ENCODE measurements around the gene MKI67. TPM values are rescaled to one million over a fixed set of nuclear protein-coding genes. Genes with fewer than 3 reads are reported as not detected.
A peak's percentile ranks its signal among the peaks of the same experiment; 100 is the strongest.

Gene MKI67
- total RNA-seq, 3 donors from 2014 or later, result 5.4 to 5.7 (median 5.4) TPM

DNA sequence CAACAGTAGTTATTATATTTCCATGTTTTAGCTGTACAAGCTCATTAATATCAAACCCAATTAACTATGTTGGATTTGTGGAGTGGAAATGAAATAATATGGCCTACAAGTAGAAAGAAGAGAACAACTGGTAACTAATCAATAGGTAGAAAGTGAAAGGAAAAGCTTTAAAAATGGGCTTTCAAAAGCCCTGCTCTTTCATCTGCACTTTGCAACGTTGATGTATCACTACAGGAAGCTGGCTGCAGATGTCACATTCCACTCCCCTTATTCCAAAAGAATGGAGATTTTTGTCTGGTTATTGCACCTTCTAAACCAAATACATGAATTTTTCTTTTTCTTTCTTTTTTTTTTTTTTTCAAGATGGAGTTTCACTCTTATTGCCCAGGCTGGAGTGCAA is 11.7 kb upstream of the MKI67 start:
- H3K27me3 Mint-ChIP-seq (ENCODE audit: low read depth), result no peaks in the 10 kb centered on the region
- no peak for DNase-seq
- no peaks in the 10 kb centered on the region for H3K36me3 Mint-ChIP-seq (ENCODE audit: insufficient read depth)
- no peaks in the 10 kb centered on the region for H3K9me3 Mint-ChIP-seq
- H3K4me1 Mint-ChIP-seq (ENCODE audit: low read depth), result no peaks in the 10 kb centered on the region
- H3K4me3 Mint-ChIP-seq, result no peak overlapping the region
- no peak for ATAC-seq

DNA sequence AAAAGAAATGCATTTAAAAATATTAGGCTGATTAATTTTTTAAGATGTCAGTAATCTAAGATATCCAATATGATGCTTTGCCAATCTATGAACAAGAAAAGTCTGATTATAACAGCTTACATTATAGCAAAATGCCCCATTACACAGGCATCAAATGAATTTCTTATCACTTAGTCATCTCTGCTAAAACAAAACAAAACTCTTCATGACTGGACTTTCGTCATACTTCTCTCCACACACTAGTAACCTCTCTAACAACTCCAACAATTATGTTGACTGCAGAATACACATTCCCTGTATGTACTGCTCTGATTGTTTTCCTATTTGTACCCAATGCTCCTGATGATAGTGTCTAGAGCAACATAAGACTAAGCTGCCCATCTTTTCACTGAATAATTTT is 3.8 kb upstream of the MKI67 start:
- Mint-ChIP-seq H3K4me3 (no peak overlapping the region), H3K4me1 (ENCODE audit: low read depth) (peaks cover 11% of the 10 kb centered on the region), H3K9me3 (no peaks in the 10 kb centered on the region), H3K36me3 (ENCODE audit: insufficient read depth) (no peaks in the 10 kb centered on the region), H3K27me3 (ENCODE audit: low read depth) (peaks cover 5% of the 10 kb centered on the region)
- DNase-seq (no peak), ATAC-seq (no peak)

DNA sequence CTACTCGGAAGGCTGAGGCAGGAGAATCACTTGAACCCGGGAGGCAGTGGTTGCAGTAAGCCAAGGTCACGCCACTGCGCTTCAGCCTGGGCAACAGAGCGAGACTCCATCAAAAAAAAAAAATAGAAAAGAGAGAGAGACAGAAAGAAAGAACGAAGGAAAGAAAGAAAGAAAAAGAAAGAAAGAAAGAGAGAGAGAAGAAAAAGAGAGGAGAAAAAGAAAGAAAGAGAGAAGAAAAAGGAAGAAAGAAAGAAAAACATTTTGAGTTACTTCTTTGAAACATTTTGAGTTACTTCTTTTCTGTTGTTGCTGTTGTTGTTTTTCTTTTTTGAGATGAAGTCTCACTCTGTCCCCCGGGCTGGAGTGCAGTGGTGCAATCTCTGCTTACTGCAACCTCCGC is 2.4 kb upstream of the MKI67 start:
- DNase-seq (no peak), ATAC-seq (no peak)
- Mint-ChIP-seq H3K27me3 (ENCODE audit: low read depth) (peaks cover 19% of the 10 kb centered on the region), H3K9me3 (no peaks in the 10 kb centered on the region), H3K36me3 (ENCODE audit: insufficient read depth) (no peaks in the 10 kb centered on the region), H3K4me1 (ENCODE audit: low read depth) (peaks cover 23% of the 10 kb centered on the region), H3K4me3 (no peak overlapping the region)

DNA sequence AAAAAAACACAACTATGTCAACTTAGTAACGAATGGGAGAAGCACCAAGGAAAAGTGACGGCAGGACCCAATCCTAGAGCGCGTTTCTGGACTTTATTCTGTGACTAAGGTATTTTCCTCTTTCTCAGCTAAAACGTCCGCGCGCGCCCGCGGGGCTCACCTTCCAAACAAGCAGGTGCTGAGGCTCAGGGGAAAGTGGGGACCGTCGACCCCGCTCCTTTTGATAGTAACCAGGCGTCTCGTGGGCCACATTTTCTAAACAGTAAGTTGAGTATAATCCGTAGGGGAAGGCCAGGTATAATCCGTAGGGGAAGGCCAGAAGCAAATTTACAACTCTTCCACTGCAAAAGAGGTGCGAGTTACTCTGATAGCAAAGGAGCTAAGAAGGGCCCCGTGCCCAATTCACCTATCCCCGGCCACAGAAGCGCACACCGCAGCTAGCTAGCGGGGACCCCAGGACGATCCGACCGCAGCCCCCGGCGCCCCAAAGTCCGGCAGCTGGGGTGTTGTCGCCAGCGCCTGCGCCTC is 743 bp downstream of the MKI67 start:
- Mint-ChIP-seq H3K4me1 (ENCODE audit: low read depth) (peaks cover 32% of the 10 kb centered on the region), H3K9me3 (no peaks in the 10 kb centered on the region), H3K36me3 (ENCODE audit: insufficient read depth) (no peaks in the 10 kb centered on the region), H3K4me3 (peak overlapping the region; percentile 90), H3K27me3 (ENCODE audit: low read depth) (peaks cover 28% of the 10 kb centered on the region)
- DNase-seq, result peak; percentile 11
- ATAC-seq, result no peak

- Mint-ChIP-seq H3K9me3 (no peaks in the 10 kb centered on the region), H3K36me3 (ENCODE audit: insufficient read depth) (no peaks in the 10 kb centered on the region), H3K4me3 (peak overlapping the region; percentile 90), H3K27me3 (ENCODE audit: low read depth) (peaks cover 28% of the 10 kb centered on the region), H3K4me1 (ENCODE audit: low read depth) (peaks cover 32% of the 10 kb centered on the region)
- DNase-seq, result no peak
- ATAC-seq, result no peak
These were observed 1.3 kb downstream of the MKI67 start for GRCh38 chr10:128124813-128125403.

DNA sequence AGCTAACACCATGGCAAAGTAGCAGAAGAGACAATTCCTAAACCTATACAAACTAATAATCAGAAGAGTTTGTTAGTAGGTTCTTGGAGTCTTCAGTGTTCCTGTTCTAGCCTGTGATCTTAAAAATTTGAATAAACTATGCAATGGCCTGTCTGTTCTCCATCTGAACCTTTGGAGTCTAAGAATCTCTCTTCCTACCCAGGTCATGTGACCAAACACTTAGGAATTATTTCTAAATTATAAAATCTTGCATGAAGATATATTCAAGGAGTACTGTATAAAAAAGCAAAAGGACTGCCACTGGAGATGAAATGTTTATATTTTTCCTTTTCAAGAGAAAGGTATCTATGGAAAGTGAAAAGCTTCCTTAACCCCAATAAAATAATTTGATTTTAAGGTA is 2.4 kb downstream of the MKI67 start:
- DNase-seq (no peak), ATAC-seq (no peak)
- no peak overlapping the region for H3K4me3 Mint-ChIP-seq
- no peaks in the 10 kb centered on the region for H3K9me3 Mint-ChIP-seq
- peaks cover 28% of the 10 kb centered on the region for H3K27me3 Mint-ChIP-seq (ENCODE audit: low read depth)
- peaks cover 32% of the 10 kb centered on the region for H3K4me1 Mint-ChIP-seq (ENCODE audit: low read depth)
- H3K36me3 Mint-ChIP-seq (ENCODE audit: insufficient read depth), result no peaks in the 10 kb centered on the region

- DNase-seq (no peak), ATAC-seq (no peak)
- Mint-ChIP-seq H3K4me3 (no peak overlapping the region), H3K36me3 (ENCODE audit: insufficient read depth) (no peaks in the 10 kb centered on the region), H3K27me3 (ENCODE audit: low read depth) (peaks cover 28% of the 10 kb centered on the region), H3K9me3 (no peaks in the 10 kb centered on the region), H3K4me1 (ENCODE audit: low read depth) (peaks cover 32% of the 10 kb centered on the region)
These were observed 3.3 kb downstream of the MKI67 start for GRCh38 chr10:128122931-128123330.

- DNase-seq (no peak), ATAC-seq (no peak)
- Mint-ChIP-seq H3K4me1 (ENCODE audit: low read depth) (peaks cover 28% of the 10 kb centered on the region), H3K27me3 (ENCODE audit: low read depth) (peaks cover 28% of the 10 kb centered on the region), H3K4me3 (no peak overlapping the region), H3K9me3 (no peaks in the 10 kb centered on the region), H3K36me3 (ENCODE audit: insufficient read depth) (no peaks in the 10 kb centered on the region)
These were observed 4.3 kb downstream of the MKI67 start for GRCh38 chr10:128121750-128122412.

DNA sequence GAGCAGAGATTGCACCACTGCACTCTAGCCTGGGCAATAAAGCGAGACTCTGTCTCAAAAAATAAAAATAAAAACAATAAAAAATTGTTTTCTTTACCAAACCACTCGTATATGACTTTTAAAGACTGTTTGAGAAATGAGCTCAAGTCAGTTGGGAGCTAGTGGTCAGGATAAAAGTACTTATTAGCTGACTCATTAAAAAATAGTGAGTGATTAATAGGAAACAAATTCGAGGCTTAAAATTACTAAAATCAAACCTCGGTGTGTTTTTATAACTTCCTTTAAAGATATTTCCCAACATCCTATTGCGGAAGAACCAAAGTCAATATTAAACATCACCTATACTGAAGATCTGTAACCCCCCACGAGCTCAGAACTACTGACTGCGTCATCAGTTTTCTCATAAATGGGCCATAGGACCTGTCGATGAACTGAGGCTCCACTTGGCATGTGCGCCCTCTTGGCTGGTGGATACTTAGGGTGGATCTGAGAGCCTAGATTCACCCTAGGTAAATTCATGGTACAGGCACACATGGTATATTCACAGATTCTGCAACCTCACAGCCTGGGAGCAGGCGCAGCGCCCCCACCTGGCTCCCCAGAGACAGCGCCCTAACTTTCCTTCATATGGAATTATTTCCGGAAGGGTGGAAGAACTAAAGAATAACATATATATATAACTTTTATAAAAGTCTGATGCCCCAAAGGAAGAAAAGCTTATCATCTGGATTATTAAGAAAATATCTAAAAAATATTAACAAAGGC is 9.2 kb downstream of the MKI67 start:
- DNase-seq (no peak), ATAC-seq (no peak)
- no peaks in the 10 kb centered on the region for H3K27me3 Mint-ChIP-seq (ENCODE audit: low read depth)
- H3K36me3 Mint-ChIP-seq (ENCODE audit: insufficient read depth), result no peaks in the 10 kb centered on the region
- peaks cover 4% of the 10 kb centered on the region for H3K4me1 Mint-ChIP-seq (ENCODE audit: low read depth)
- H3K4me3 Mint-ChIP-seq, result no peak overlapping the region
- no peaks in the 10 kb centered on the region for H3K9me3 Mint-ChIP-seq

DNA sequence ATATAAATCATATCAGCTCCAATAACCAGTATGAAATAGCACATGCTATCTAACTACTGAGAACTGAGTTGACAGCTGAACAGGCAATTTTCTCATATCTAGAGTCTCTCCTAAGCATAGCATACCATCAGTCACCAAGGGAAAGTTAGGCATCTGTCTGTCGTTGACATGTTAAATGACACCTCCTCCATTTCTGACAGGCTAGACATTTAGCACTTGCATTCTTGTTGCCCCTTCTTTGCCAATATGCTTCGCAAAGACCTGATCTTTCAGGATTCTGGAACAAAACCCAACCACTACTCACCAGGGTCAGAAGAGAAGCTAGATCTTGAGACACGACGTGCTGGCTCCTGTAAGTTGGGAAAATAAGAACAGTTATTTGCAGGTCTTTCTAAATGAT is 10.0 kb downstream of the MKI67 start:
- no peak overlapping the region for H3K4me3 Mint-ChIP-seq
- H3K4me1 Mint-ChIP-seq (ENCODE audit: low read depth), result peaks cover 4% of the 10 kb centered on the region
- no peaks in the 10 kb centered on the region for H3K9me3 Mint-ChIP-seq
- DNase-seq (no peak), ATAC-seq (no peak)
- H3K27me3 Mint-ChIP-seq (ENCODE audit: low read depth), result no peaks in the 10 kb centered on the region
- no peaks in the 10 kb centered on the region for H3K36me3 Mint-ChIP-seq (ENCODE audit: insufficient read depth)

DNA sequence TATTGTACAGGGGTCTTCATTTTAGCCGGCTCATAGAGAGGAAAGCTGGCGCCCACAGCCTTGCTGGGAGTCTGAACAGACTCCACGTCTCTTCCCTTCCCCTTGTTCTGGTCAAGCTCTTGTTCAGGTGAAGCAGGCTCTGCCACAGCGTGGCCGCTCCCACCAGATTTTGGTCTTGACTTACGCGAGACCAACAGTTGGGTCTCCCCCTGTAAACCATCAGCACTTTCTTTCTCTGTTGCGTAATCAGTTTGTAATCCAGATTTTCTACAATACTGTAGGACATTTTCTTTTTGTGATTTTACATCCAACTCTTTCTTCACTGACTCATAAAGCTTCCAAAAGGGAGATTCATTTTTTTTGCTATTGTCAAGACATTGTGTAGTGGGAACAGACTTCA is 10.9 kb downstream of the MKI67 start:
- Mint-ChIP-seq H3K9me3 (no peaks in the 10 kb centered on the region), H3K27me3 (ENCODE audit: low read depth) (no peaks in the 10 kb centered on the region), H3K4me3 (no peak overlapping the region), H3K36me3 (ENCODE audit: insufficient read depth) (no peaks in the 10 kb centered on the region), H3K4me1 (ENCODE audit: low read depth) (no peaks in the 10 kb centered on the region)
- ATAC-seq, result no peak
- DNase-seq, result no peak

GRCh38 chr10:128114901-128115300 is 11.3 kb downstream of the MKI67 start:
- ATAC-seq (no peak), DNase-seq (no peak)
- H3K27me3 Mint-ChIP-seq (ENCODE audit: low read depth), result no peaks in the 10 kb centered on the region
- no peaks in the 10 kb centered on the region for H3K9me3 Mint-ChIP-seq
- no peaks in the 10 kb centered on the region for H3K4me1 Mint-ChIP-seq (ENCODE audit: low read depth)
- no peak overlapping the region for H3K4me3 Mint-ChIP-seq
- no peaks in the 10 kb centered on the region for H3K36me3 Mint-ChIP-seq (ENCODE audit: insufficient read depth)

- ATAC-seq (no peak), DNase-seq (no peak)
- Mint-ChIP-seq H3K9me3 (no peaks in the 10 kb centered on the region), H3K4me1 (ENCODE audit: low read depth) (no peaks in the 10 kb centered on the region), H3K36me3 (ENCODE audit: insufficient read depth) (no peaks in the 10 kb centered on the region), H3K27me3 (ENCODE audit: low read depth) (no peaks in the 10 kb centered on the region), H3K4me3 (no peak overlapping the region)
These were observed 13.2 kb downstream of the MKI67 start for GRCh38 chr10:128113026-128113425.

GRCh38 chr10:128111696-128112095 is 14.5 kb downstream of the MKI67 start:
- Mint-ChIP-seq H3K4me1 (ENCODE audit: low read depth) (no peaks in the 10 kb centered on the region), H3K9me3 (no peaks in the 10 kb centered on the region), H3K4me3 (no peak overlapping the region), H3K36me3 (ENCODE audit: insufficient read depth) (no peaks in the 10 kb centered on the region), H3K27me3 (ENCODE audit: low read depth) (no peaks in the 10 kb centered on the region)
- DNase-seq, result no peak
- ATAC-seq, result no peak

DNA sequence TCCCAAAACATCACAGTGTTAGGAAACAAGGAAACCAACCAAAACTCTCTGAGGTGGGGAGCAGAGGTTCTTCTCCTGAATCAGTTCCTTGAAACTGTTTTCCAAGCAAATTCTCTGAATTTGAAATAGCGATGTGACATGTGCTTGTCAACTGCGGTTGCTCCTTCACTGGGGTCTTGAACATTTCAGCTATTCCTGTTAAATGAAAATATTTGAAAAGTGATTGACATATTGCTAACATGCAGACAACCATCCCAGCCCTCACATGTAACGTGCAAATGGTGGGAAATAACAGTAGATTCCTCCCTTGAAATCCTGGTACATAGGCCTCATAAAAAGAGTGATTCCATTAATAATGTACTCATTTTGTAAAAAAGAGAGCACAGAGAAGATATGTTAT is 15.9 kb downstream of the MKI67 start:
- DNase-seq, result no peak
- Mint-ChIP-seq H3K27me3 (ENCODE audit: low read depth) (no peaks in the 10 kb centered on the region), H3K36me3 (ENCODE audit: insufficient read depth) (no peaks in the 10 kb centered on the region), H3K9me3 (no peaks in the 10 kb centered on the region), H3K4me3 (no peak overlapping the region), H3K4me1 (ENCODE audit: low read depth) (no peaks in the 10 kb centered on the region)
- ATAC-seq, result no peak
